Esophagus squamous epithelium (tissue), 5 donors: Measurements from ENCODE around the gene DPY19L1. TPM values are rescaled to one million over a fixed set of nuclear protein-coding genes. Genes with fewer than 3 reads are reported as not detected.
A peak's percentile ranks its signal among the peaks of the same experiment; 100 is the strongest.
"Not testable (repeated sequence)": the region's sequence is repeated elsewhere in the genome, so short reads cannot be mapped to it uniquely, and the experiment has no call there.

Source experiments
- DNase-seq: peaks from one replicate; lab custom pipeline; 2025; lab: John Stamatoyannopoulos, UW
- H3K27ac ChIP-seq, 4 donors: fragments of 200-600 bp; sonication (generic); one replicate each; pipeline ENCODE4 v1.5.1; 2016 to 2019; ENCODE audit warnings: mild to moderate bottlenecking in 1 of 4
- H3K27me3 ChIP-seq, 4 donors: fragments of 200-600 bp; sonication (generic); 1 replicate in 3 of 4; 2 replicates in 1 of 4; pipeline versions ENCODE4 v1.5.1 to v1.6.0; 2017 to 2021; ENCODE audit warnings: antibody characterized with exemption in 1 of 4
- H3K36me3 ChIP-seq, 3 donors: fragments of 200-600 bp; sonication (generic); one replicate each; pipeline ENCODE4 v1.5.1; 2016 to 2019
- H3K4me1 ChIP-seq, 3 donors: fragments of 200-600 bp; sonication (generic); one replicate each; pipeline ENCODE4 v1.5.1; 2017 to 2019
- H3K4me3 ChIP-seq, 4 donors: fragments of 200-600 bp; sonication (generic); 1 replicate in 3 of 4; 2 replicates in 1 of 4; pipeline ENCODE4 v1.5.1; 2016 to 2019; ENCODE audit warnings: mild to moderate bottlenecking in 2 of 4, moderate library complexity in 1 of 4
- H3K9me3 ChIP-seq, 3 donors: fragments of 200-600 bp; sonication (generic); one replicate each; pipeline ENCODE4 v1.5.1; 2016 to 2019
- CTCF ChIP-seq, 6 experiments: fragments of 450-650 bp in 4 of 6; fragments of 200-600 bp in 2 of 6; sonication (generic) in 2 of 6; IDR thresholded peaks; one replicate each; pipeline ENCODE4 v1.5.1; 2016 to 2019; ENCODE audit warnings: antibody characterized with exemption in 6 of 6, mild to moderate bottlenecking in 4 of 6, moderate library complexity in 4 of 6
- POLR2A ChIP-seq, 4 donors: fragments of 450-650 bp; IDR thresholded peaks; one replicate each; pipeline ENCODE4 v1.6.1; 2017; ENCODE audit warnings: antibody characterized with exemption in 4 of 4, mild to moderate bottlenecking in 4 of 4, moderate library complexity in 3 of 4
- WGBS, 2 donors: methylation state at CpG; one replicate each; pipeline ENCODE4 v1.1.5; 2018; 5-methylcytosine and 5-hydroxymethylcytosine counted together
- intact Hi-C: fragments of 100-400 bp; cut with DNase I; formaldehyde crosslinking; loops from one replicate; pipeline ENCODE4 v1.15.0; 2022
- total RNA-seq, 4 donors: library from RNA; depleted of rRNA; stranded (reverse); fragments of >200 nt; gene quantifications; one replicate each; pipeline ENCODE4 v1.1.0, GENCODE V29; 2016
- donor health status: DM: yes; HTN: yes; CAD: no.

DPY19L1 gene
- total RNA-seq, 4 donors from 2014 or later, result 3.0 to 27.1 (median 9.1) TPM

GRCh38 chr7:34995757-34996156 is 41.5 kb downstream of the DPY19L1 start:
- WGBS, 2 donors, result 80 to 98% methylated on average over 7 of the region's 7 CpGs

GRCh38 chr7:34991938-34992840 is 45.1 kb downstream of the DPY19L1 start:
- Histone ChIP-seq H3K4me3 (peak overlapping the region in 1 of 4 donors; percentile 24), H3K27me3 (no peaks in the 10 kb centered on the region), H3K36me3 (no peaks in the 10 kb centered on the region), H3K4me1 (no peaks in the 10 kb centered on the region), H3K9me3 (no peaks in the 10 kb centered on the region), H3K27ac (peak overlapping the region in 2 of 4 donors; percentile 3 to 25)
- no peak for DNase-seq
- 49 to 55% methylated on average over 12 of the region's 12 CpGs for WGBS, 2 donors
- TF ChIP-seq POLR2A (IDR thresholded peaks at IDR 0.05) (no peak), CTCF (IDR thresholded peaks at IDR 0.05) (no peak)
- intact Hi-C loops, result no loop called here

More at GRCh38 chr7:34995757-34996156, 41.5 kb downstream of the DPY19L1 start:
- Histone ChIP-seq H3K9me3 (no peaks in the 10 kb centered on the region), H3K27ac (no peak overlapping the region), H3K4me3 (no peak overlapping the region), H3K27me3 (no peaks in the 10 kb centered on the region), H3K36me3 (no peaks in the 10 kb centered on the region), H3K4me1 (no peaks in the 10 kb centered on the region)
- no peak for TF ChIP-seq CTCF (IDR thresholded peaks at IDR 0.05)
- no peak for TF ChIP-seq POLR2A (IDR thresholded peaks at IDR 0.05)
- no peak for DNase-seq
- intact Hi-C loops, result no loop called here

- H3K4me3 ChIP-seq, H3K27me3 ChIP-seq, H3K4me1 ChIP-seq, H3K9me3 ChIP-seq, DNase-seq, intact Hi-C loops, H3K27ac ChIP-seq, H3K36me3 ChIP-seq: not testable (repeated sequence)
- WGBS, 2 donors, result 59 to 61% methylated on average over 2 of the region's 2 CpGs
Observed at GRCh38 chr7:34988442-34989125, 48.7 kb downstream of the DPY19L1 start.

GRCh38 chr7:34985155-34985554 is 52.1 kb downstream of the DPY19L1 start:
- H3K4me3 ChIP-seq, H3K27ac ChIP-seq, H3K4me1 ChIP-seq, H3K27me3 ChIP-seq, H3K36me3 ChIP-seq, H3K9me3 ChIP-seq, DNase-seq, intact Hi-C loops: not testable (repeated sequence)
- 84 to 92% methylated on average over 3 of the region's 3 CpGs for WGBS, 2 donors

- H3K9me3 ChIP-seq, DNase-seq, H3K4me1 ChIP-seq, H3K4me3 ChIP-seq, H3K36me3 ChIP-seq, H3K27ac ChIP-seq, intact Hi-C loops, H3K27me3 ChIP-seq: not testable (repeated sequence)
- WGBS, 2 donors, result 94 to 97% methylated on average over 4 of the region's 4 CpGs
Observed at GRCh38 chr7:34984140-34984539, 53.1 kb downstream of the DPY19L1 start.

- 65 to 87% methylated on average over 3 of the region's 3 CpGs for WGBS, 2 donors
- no peaks in the 10 kb centered on the region for H3K4me1 ChIP-seq
- H3K27me3 ChIP-seq, result no peaks in the 10 kb centered on the region
- TF ChIP-seq POLR2A (IDR thresholded peaks at IDR 0.05) (no peak), CTCF (IDR thresholded peaks at IDR 0.05) (no peak)
- no peaks in the 10 kb centered on the region for H3K36me3 ChIP-seq
- no peak for DNase-seq
- intact Hi-C loops, result no loop called here
- H3K4me3 ChIP-seq, result no peak overlapping the region
- H3K9me3 ChIP-seq, result no peaks in the 10 kb centered on the region
- no peak overlapping the region for H3K27ac ChIP-seq
Observed at GRCh38 chr7:34982371-34983019, 54.8 kb downstream of the DPY19L1 start.

GRCh38 chr7:34979124-34979523 is 58.2 kb downstream of the DPY19L1 start:
- H3K9me3 ChIP-seq, H3K36me3 ChIP-seq, intact Hi-C loops, H3K4me1 ChIP-seq, H3K27me3 ChIP-seq, H3K4me3 ChIP-seq, DNase-seq, H3K27ac ChIP-seq: not testable (repeated sequence)
- 84 to 92% methylated on average over 2 of the region's 2 CpGs for WGBS, 2 donors
